Measurements from ENCODE around the gene ZFPM1. TPM values are rescaled to one million over a fixed set of nuclear protein-coding genes. Genes with fewer than 3 reads are reported as not detected.

ZFPM1 gene
- total RNA-seq, 2 donors from 2014 or later, result 1.7 to 2.4 TPM

DNA sequence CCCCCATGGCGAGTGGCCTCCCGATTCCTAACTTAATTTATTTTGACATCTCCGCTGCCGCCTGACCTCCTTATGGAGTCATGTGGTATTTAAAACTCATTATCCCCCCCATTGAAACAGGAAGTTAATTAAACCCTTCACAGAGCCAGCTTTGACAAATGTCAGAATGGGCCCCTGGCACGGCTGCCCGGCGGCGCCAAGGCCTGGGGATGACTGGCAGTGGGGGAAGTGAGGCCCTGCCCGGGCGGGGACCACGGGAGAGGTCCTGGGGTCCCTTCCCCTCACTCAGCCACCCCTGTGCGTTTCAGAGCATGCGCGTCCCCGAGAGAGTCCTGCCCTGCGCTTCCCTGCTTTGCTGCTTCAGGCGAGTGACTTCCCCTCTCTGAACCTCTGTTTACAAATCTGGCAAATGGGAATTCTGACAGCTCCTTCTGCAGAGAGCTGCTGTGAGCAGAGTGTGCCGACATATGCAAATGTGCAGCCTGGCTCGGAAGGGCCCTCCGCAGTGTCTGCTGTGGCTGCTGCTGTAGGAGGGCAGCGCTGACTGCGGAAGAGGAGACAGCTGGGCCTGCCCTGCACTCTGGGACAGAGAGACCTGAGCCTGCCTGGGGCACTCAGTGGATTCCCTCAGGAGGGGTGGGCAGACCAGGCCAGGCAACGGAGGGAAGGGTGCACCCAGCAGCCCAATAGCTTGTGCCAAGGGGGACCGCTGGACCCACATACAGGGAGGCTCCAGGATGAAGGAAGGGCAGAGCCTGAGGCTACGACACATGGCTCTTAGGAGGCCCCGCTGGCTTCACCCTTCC is 4.4 kb upstream of the ZFPM1 start:
- H3K4me3 ChIP-seq, result no peak overlapping the region
- no peak for DNase-seq (ENCODE audit: low spot score)
- H3K9me3 ChIP-seq, result no peaks in the 10 kb centered on the region
- H3K27ac ChIP-seq, result no peak overlapping the region
- TF ChIP-seq, protein P1, sequence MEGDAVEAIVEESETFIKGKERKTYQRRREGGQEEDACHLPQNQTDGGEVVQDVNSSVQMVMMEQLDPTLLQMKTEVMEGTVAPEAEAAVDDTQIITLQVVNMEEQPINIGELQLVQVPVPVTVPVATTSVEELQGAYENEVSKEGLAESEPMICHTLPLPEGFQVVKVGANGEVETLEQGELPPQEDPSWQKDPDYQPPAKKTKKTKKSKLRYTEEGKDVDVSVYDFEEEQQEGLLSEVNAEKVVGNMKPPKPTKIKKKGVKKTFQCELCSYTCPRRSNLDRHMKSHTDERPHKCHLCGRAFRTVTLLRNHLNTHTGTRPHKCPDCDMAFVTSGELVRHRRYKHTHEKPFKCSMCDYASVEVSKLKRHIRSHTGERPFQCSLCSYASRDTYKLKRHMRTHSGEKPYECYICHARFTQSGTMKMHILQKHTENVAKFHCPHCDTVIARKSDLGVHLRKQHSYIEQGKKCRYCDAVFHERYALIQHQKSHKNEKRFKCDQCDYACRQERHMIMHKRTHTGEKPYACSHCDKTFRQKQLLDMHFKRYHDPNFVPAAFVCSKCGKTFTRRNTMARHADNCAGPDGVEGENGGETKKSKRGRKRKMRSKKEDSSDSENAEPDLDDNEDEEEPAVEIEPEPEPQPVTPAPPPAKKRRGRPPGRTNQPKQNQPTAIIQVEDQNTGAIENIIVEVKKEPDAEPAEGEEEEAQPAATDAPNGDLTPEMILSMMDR (IDR thresholded peaks at IDR 0.05), result no peak
- peaks cover 0 to 13% of the 10 kb centered on the region in 2 donors for H3K4me1 ChIP-seq
- no peaks in the 10 kb centered on the region for H3K27me3 ChIP-seq
- H3K36me3 ChIP-seq, result no peaks in the 10 kb centered on the region

DNA sequence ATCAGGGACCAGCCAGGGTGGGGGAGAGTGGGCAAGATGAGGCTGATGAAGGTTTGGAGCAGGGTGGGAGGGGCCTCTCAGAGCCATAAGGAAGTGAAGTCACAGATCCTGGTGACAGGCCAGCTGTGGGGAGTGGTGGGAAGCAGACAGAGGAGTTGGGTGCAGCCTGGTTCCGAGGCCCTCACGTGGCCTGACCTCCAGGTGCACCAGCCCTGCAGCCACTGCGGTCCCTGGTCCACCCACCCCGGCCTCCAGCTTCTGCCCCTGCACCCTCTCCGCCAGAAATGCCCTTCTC is 3.9 kb upstream of the ZFPM1 start:
- H3K36me3 ChIP-seq, result no peaks in the 10 kb centered on the region
- no peak overlapping the region for H3K4me3 ChIP-seq
- H3K9me3 ChIP-seq, result no peaks in the 10 kb centered on the region
- TF ChIP-seq, protein P1 (IDR thresholded peaks at IDR 0.05), result no peak
- peaks cover 0 to 18% of the 10 kb centered on the region in 2 donors for H3K4me1 ChIP-seq
- H3K27me3 ChIP-seq, result no peaks in the 10 kb centered on the region
- no peak overlapping the region for H3K27ac ChIP-seq
- DNase-seq (ENCODE audit: low spot score), result no peak

DNA sequence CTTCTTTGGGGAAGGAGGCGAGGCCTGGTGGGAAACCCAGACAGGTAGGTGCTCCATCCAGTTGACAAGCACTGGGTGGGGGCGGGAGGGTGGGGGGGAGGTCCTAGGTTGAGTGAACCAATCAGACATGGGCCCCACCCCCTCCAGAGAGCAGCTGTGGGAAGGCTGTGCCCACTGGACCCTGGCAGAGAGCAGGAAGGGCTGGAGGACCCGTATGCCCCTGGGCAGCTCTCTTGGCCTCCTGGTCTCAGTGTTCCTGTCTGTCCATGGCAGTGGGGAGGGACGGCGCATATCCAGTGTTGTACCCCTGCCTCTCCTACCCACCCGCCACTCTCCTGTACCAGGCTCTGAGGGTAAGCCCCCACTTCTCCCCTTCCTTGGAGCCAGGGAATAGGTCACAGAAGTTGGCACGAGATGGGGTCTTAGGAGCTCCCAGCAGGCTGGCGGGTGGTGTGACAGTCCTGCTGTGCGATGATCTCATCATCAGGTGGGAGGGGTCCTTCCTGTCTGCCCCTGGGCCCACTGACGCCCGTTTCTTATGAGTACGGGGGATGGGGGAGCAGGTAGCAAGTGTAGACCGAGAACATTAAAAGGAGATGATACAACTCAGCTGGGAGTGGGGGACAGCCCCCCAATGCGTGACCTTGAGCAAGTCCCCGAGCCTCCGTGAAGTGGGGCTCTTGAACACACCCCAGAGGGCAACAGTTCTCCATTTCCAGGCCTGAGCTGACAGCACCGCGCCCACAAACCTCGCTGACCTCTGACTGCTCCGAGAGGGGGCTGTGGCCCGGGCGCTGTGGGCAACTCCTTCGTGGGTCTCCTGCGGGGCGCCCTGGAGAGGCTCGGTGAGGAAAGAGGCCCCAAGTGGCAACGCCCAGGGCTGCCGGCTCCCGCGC is 1.2 kb upstream of the ZFPM1 start:
- Histone ChIP-seq H3K27ac (peak overlapping the region in 1 of 2 donors; percentile 75), H3K9me3 (no peaks in the 10 kb centered on the region), H3K27me3 (no peaks in the 10 kb centered on the region), H3K4me1 (peaks cover 0 to 42% of the 10 kb centered on the region in 2 donors), H3K4me3 (peak overlapping the region in 1 of 2 donors; percentile 60), H3K36me3 (no peaks in the 10 kb centered on the region)
- TF ChIP-seq, protein P1 (IDR thresholded peaks at IDR 0.05), result no peak
- DNase-seq (ENCODE audit: low spot score), result no peak

DNA sequence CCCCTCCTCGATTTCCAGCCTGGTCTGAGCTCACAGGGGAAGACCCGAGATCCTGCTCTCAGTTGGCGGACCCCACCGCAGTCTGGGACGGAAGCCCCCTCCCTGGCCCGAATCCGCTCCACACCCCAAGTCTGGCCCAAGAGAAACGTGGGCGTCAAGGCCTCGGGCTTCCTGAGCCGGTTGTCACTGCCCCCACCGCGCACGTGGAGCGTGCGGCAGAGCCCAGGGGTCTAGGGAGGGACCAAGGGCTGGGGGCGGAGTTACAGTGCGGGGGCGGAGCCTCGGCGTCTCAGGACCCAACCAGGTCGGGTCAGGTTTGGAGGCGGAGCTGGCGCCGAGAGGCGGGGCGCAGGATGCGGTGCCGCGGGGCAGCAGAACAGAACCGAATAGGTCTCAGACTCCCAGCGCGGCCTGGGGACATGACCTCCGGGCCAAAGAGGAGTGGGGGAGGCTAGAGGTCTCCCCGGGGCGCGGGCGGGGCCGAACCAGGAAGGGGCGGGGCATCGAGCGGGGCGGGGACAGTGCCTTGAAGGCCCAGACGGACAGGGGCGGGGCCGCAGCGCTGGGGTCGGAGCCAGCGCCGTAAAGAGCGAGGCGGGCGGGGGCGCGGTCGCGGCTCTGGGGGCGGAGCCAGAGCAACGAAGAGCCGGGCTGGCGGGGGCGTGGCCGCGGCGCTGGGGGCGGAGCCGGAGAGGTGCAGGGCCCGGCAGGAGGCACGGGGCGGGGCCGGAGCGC is 431 bp upstream of the ZFPM1 start:
- H3K4me1 ChIP-seq, result peaks cover 0 to 42% of the 10 kb centered on the region in 2 donors
- TF ChIP-seq, protein P1 (IDR thresholded peaks at IDR 0.05), result no peak
- H3K36me3 ChIP-seq, result no peaks in the 10 kb centered on the region
- peak; percentile 95 for DNase-seq (ENCODE audit: low spot score)
- no peaks in the 10 kb centered on the region for H3K27me3 ChIP-seq
- peak overlapping the region; percentile 42 to 75 for H3K27ac ChIP-seq
- H3K4me3 ChIP-seq, result peak overlapping the region; percentile 44 to 60
- no peaks in the 10 kb centered on the region for H3K9me3 ChIP-seq

DNA sequence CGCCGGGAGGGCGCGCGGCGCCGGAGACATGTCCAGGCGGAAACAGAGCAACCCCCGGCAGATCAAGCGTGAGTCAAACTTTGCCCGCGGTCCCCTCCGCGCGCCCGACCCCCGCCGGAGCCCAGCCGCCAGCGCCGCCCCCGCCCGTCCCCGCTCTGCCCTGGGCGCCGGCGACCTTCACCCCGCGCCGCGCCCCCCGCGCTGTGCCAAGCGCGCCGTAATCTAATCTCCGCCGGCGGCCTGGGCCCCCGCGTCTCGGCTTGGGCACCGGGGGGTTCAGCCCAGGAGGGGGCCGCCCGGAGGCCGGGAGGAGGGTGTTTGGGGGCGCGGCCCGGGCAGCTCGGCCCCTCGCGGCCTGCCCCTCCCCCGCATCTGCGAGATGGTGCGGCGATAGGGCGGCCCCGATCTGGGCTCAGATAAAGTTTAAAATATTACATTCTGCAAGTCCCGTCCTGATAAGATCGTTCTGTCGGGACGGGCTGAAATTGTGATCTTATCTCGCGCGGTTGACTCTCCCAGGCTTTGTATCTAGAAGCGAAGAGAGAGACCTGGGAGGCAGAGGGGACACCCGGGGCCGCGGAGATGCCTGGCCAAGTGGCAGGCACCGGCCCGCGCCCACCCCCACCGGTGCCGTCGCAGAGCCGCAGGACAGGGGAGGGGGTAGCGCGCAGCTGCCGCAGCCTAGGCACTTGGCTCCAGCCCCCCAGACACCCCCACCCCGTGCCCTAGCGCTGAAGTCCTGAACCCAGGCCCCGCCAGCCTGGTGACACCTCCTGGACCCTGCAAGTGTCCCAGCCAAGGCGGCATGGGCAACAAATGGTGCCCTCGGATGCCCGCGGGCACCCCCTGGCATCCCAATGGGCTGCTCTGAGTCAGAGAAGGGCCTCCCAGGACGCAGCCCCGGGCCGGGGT is 787 bp downstream of the ZFPM1 start:
- peak overlapping the region; percentile 54 to 60 for H3K4me3 ChIP-seq
- no peaks in the 10 kb centered on the region for H3K36me3 ChIP-seq
- no peaks in the 10 kb centered on the region for H3K9me3 ChIP-seq
- peak overlapping the region; percentile 57 to 78 for H3K27ac ChIP-seq
- no peaks in the 10 kb centered on the region for H3K27me3 ChIP-seq
- TF ChIP-seq, protein P1 (IDR thresholded peaks at IDR 0.05), result no peak
- H3K4me1 ChIP-seq, result peaks cover 0 to 45% of the 10 kb centered on the region in 2 donors
- no peak for DNase-seq (ENCODE audit: low spot score)
